Erythroblast (primary cell): Measurements from ENCODE around the gene CST8.

Source experiments
- DNase-seq, 2 experiments: peaks; one replicate each; lab custom pipeline; 2025; lab: John Stamatoyannopoulos, UW
- GATA1 ChIP-seq: IDR thresholded peaks from 2 replicates; pipeline ENCODE4 v1.6.1; 2011; ENCODE audit warnings: low read depth, mild to moderate bottlenecking, control low read depth, low read length, moderate library complexity
- POLR2A ChIP-seq: IDR thresholded peaks from 2 replicates; pipeline ENCODE4 v1.6.1; 2011; ENCODE audit warnings: mild to moderate bottlenecking, low read length

The CST8 gene

GRCh38 chr20:23490817-23491216, at the start of gene CST8:
CST8 (plus strand) TSS chr20:23491117; CDS start chr20:23491668, 551 bp downstream.
- no peak for DNase-seq
- TF ChIP-seq GATA1: no peak
- no peak for TF ChIP-seq POLR2A

DNA sequence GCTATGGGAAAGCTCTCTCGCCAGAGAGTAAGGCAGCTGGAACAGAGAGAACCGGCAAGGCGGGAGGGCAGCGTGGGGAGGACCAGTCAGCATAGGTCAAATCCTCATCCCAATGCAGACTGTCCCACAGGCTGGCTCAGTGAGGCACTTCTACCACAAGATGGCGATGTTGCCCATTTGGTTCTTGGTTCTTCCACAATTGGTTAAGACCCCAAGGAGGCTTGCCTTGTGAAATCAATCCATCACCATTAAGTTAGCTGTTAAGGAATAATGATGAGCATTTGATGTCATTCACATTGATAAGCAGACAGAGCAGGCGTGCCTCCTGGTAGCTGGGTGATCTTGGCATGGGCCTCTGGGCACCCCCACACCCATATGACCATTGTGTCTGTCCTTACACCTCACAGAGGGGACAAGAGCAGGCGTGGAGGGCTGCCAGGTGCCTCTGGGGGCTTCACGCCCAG, 49.0 kb upstream of the CST8 start:
- peak; percentile 58 to 78 for DNase-seq
- TF ChIP-seq POLR2A (no peak), GATA1 (no peak)

DNA sequence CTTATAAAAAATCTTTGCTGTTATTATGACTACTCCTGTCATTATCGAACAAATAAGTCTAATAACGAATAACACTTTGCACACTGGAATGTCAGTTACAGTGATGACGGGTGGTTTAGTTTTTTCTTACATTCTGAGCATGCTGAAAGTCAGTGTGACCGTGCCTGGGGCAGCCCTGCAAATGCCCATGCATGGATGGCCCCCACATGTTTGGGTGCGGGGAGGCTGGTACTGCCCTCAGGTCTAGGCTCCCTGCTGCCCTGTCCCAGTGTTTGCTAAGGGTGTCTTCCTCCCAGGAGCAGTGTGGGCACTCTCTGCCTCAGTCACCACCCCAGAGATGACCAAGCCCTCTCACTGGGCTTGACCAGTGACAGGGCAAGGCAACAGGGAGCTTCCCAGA, 48.5 kb upstream of the CST8 start:
- no peak for DNase-seq
- TF ChIP-seq GATA1 (no peak), POLR2A (no peak)

- TF ChIP-seq GATA1 (no peak), POLR2A (no peak)
- DNase-seq: no peak
Observed at GRCh38 chr20:23444859-23445258, 46.1 kb upstream of the CST8 start.

DNA sequence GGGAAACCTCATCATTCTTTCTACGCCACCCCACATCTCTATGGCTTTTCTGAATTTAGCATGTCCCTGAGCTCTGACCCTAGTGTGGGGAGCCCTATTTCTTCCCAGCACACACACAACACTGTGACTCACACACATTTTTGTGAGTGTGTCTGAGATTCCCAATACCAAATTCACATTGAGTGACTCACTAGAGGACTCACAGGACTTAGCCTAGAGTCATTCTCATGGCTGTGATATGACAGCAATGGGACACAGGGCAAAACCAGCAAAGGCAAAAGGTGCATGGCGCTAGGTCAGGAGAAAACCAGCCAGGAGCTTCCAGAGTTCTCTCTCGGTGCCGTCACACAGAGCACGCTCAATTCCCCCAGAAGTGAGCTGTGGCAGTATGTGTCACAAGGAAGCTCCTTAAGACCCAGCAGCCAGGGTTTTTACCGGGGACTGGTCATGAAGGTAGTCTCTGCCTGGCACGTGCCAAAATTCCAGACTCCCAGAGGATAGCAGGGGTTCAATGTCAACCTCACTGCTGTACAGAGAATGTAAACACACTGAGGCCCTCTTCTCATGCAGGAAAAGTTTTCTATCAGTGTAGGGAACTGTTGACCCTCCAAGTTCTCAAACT, 45.2 kb upstream of the CST8 start:
- no peak for DNase-seq
- TF ChIP-seq POLR2A: no peak
- TF ChIP-seq GATA1: no peak

- DNase-seq: peak; percentile 55 to 70
- TF ChIP-seq GATA1 (no peak), POLR2A (no peak)
Observed at GRCh38 chr20:23446505-23446904, 44.4 kb upstream of the CST8 start.

GRCh38 chr20:23448167-23448566, 42.8 kb upstream of the CST8 start:
- TF ChIP-seq POLR2A: no peak
- no peak for TF ChIP-seq GATA1
- no peak for DNase-seq

DNA sequence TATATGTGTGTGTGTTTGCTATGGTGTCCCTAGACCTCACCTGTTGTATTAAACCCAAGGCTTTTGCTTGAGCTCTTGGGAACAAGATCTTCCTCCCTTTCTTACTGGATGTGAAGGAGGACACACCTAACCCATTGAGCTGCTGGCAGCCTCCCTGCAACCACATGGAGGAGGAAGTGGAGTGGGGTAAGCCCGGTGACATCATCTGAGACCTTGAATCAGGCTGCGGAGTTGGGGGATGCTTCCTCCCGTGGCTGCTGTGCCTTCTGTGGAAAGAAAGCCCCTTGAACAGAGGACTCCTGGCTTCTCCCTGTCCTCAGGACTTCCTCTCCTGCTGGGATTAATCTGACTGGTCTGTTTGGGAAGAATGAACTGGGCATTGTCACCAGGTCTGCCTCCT, 41.5 kb upstream of the CST8 start:
- no peak for DNase-seq

GRCh38 chr20:23450877-23451276, 40.0 kb upstream of the CST8 start:
- TF ChIP-seq GATA1 (no peak), POLR2A (no peak)
- DNase-seq: no peak

More for the DNA sequence above, 41.5 kb upstream of the CST8 start:
- TF ChIP-seq POLR2A (no peak), GATA1 (no peak)

DNA sequence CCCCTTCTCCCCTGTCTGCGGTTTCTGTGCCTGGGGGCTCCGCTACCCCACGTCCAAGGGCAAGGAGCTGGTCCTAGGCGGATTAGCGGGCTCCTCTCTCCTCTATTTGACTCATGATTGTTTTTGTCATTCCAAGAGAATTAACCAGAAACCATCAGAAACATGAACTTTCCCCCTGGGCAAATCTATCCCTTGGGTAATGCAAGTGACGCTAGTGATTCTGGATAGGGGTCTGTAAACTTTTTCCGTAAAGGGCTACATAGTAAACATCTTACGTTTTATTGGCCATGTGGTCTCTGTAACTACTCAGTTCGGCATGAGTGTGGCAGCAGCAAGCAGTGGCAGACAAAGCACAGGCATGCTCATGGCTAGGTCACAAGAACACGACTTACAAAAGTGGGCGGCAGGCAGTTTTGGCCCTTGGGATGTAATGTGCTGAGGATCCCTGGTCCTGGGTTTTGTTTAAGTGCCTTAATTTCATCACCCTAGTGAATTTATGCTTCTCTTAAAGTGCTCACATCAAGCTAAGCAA, 38.9 kb upstream of the CST8 start:
- TF ChIP-seq POLR2A: no peak
- no peak for TF ChIP-seq GATA1
- DNase-seq: no peak

- TF ChIP-seq POLR2A: no peak
- no peak for TF ChIP-seq GATA1
- DNase-seq: no peak
Observed at GRCh38 chr20:23452776-23453175, 38.1 kb upstream of the CST8 start, which contains the start of gene CST11. CST11 (minus strand) TSS chr20:23452876; CDS start chr20:23452811, 65 bp downstream.

DNA sequence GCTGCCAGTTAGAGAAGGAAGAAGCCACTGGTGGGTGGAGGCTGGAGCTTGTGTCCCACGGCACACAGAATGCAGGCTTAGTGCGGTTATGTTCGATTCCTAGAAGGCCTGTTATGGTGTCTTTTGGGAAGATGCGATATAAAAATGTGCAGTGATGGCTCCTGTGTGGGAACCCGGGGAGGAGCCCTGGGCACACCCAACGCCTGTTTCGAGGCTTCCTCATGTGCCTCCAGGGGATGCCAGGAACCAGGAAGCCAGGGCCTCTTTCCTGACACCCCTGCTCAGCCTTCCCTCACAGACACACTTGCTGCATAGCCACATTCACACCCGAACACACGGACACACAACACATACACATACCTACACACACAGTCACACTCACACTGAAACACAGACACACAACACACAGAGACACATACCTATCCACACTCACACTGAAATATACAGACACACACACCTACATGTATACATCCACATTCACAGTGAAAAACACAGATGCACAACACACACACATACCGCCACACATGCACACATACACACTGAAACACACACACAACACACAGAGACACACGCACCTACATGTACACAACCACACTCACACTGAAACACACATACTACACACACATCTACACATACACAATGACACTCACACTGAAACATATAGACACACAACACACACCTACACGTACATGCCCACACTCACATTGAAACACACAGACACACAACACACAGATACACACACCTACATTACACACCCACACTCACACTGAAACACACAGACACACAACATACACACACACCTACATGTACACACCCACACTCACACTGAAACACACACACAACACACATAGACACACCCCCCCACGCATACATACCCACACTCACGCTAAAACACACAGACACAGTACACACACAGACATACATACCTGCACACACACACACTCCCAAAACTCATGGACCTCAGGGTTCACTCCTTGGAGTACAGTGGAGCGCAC, 37.1 kb upstream of the CST8 start:
- no peak for DNase-seq
- TF ChIP-seq GATA1: no peak

- no peak for DNase-seq
- TF ChIP-seq GATA1 (no peak), POLR2A (no peak)
Observed at GRCh38 chr20:23454816-23455215, 36.1 kb upstream of the CST8 start.

DNA sequence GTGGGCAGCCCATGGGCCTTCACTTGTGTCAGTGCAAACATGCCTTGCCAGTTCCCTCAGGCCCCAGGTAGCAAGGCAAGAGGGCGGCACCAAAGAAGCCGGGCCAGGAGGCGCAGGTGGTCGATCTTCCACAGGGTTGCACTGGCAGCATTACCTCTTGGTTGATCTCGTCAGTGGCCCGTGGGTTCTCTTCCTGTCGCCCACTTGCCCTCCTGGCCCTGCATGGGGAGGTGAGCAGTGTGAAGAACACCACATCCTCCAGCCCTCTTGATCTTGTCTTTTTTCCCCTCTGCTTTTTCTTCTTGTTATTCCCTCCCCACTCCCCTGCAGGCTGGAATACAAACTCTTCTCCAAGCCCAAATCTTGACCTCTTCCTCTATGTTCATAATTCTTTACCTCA, 35.3 kb upstream of the CST8 start:
- no peak for TF ChIP-seq GATA1
- TF ChIP-seq POLR2A: no peak
- no peak for DNase-seq
